DMS53 treated with DMSO at 0.1 percent for 48 hours (cell line): ENCODE measurements around the gene HAND1.
"Not testable (repeated sequence)": the region's sequence is repeated elsewhere in the genome, so short reads cannot be mapped to it uniquely, and the experiment has no call there.

Experiments
- DNase-seq: peaks from one replicate; lab custom pipeline; 2025; ENCODE audit not compliant: unreplicated experiment; lab: John Stamatoyannopoulos, UW

Gene HAND1

DNA sequence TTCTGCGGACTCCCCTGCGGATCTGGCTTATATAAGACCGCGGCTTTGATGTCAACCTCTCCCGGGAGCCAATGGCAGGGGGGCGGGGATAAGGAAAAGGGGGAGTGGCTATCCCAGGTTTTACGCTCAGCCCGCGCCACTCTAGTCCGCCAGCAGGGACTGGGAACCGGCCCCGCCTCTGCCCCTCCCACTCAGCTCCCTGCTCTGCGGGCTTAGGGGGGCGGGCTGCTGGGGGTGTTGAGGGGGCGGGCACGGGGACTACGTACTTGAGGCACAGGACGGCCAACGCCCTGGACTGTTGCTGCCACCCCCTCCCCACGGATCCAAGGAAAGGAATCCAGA, at the start of gene HAND1:
Gene HAND1, minus strand, starts transcription at position 4 of the 342 bp plus-strand sequence. CDS start 219 bp downstream, outside the sequence.
- peak; percentile 57 for DNase-seq

DNA sequence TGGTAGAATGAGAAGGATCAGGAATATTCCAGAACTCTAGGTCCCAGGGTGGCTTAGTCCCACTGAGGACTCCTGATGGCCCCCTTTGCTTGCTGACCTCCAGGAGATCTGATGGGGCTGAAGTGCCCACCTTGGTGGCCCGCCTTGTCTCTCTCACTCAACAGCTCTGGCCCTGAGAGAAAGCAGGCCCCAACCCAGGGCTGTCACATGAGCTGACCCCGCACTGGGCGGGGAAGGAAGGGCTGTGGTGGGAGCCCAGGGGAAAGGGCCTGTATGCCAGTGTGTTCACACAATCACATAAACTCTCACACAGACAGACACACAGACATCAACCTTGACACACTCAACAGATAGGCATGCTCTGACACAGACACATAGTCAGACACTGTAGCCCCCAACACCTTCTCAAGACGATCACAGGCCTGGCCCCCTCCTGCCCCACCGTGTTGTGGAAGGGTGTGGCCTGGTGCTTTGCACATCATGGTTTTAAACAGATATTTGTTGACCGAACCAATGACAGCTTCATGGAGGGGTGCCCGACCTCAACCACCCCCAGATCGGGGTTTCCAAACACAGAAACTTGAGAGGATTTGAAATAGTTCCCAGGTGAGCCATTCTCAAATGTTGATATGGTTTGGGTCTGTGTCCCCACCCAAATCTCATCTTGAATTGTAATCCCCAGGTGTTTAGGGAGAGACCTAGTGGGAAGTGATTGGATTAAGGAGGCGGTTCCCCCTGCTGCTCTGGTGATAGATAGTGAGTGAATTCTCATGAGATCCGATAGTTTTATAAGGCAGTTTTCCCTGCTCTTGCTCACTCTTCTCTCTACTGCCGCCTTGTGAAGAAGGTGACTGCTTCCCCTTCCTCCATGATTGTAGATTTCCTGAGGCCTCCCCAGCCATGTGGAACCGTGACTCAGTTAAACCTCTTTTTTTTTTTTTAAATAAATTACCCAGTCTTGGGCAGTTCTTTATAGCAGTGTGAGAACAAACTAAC, 48.5 kb upstream of the HAND1 start:
- no peak for DNase-seq

DNA sequence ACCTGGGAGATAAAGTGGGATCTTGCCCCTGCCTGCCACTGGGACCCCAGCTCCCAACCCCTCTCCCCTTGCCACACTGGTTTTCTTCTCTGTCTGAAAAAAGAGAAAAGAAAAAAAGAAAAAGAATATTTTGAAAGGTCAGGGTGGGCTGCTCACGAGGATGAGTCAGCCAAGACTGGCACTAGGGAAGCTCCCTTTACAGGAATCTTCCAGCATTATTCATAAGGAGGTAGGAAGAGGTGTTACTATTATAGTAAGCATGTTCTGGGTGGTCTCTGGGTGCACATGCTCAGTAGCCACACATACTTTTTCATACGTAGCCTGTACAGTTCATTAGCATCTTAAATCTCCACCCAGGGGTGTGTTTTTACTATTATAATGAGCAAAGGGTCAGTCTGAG, 46.8 kb upstream of the HAND1 start:
- DNase-seq, result no peak

DNA sequence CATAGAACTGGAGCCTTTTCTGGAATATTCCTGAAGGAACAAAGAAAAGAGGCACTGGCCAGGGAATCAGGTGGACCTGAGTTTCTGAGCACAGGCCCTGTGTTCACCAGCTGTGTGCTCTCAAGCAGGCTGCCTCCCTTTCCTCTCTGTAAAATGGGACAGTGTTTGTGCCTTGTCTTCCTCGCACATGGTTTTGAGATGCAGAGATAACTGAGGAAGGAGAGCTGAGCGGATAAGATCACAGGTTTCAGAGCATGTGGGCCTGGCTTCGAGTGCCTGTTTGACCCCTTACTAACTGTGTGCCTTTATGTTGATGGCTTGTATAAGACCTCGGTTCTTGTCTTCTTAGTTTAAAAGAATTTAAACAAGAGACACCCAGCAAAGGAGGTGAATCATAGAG, 46.2 kb upstream of the HAND1 start:
- no peak for DNase-seq

DNA sequence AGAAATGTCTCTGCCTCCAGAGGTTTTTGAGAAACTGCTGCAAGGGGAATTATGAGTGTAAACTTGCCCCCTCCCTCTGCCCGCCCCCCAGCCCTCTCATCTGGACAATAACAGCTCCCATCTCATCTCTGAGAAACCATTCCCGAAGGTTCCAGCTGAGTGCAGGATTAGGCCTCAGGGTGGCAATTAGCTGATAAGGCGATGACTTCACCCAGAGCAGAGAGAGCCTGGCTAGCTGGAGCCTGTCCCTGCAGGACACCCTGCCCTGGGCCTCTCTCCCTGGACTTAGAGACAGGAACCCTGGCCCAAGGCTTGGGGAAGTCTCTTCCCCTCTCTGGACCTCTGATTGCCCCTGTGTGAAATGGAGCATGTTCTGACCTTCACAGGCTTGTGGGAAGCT, 45.7 kb upstream of the HAND1 start:
- no peak for DNase-seq

DNA sequence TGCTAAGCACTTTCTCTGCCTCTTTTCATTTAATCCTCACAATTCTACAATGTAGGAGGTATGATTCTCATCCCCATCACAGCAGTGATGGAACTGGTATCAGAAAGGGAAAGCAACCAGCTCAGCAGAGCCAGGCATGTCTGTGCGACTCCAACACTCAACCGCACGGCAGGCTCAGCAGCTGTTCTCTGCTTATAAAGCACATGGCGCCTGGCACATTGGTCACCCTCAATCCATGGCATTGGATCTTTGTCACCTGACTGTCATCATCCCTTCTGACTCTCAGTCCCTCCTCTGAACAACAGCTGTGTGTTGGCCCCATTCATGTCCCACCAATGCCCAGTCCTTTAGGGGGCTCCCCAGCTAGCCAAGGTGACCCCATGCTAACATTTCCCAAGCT, 45.1 kb upstream of the HAND1 start:
- DNase-seq, result no peak

DNA sequence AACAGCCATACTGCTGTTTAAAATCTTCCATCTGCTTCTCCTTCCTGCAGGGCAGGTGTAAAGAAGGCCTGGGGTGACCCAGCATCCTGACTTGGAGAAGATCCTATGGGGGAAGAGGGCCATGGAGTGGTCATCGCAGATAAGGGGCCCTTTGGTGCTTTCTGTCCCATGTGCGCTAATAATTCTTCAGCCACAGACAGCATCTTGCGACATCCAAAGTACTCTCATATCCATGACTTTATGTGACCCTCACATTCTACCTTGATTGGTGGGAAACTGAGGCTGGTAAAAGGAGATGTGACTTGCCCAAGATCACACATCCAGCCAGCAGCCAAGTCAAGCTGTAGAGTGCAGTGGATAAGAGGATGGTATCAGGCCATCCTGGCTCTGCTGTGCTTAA, 44.3 kb upstream of the HAND1 start:
- DNase-seq, result no peak

DNA sequence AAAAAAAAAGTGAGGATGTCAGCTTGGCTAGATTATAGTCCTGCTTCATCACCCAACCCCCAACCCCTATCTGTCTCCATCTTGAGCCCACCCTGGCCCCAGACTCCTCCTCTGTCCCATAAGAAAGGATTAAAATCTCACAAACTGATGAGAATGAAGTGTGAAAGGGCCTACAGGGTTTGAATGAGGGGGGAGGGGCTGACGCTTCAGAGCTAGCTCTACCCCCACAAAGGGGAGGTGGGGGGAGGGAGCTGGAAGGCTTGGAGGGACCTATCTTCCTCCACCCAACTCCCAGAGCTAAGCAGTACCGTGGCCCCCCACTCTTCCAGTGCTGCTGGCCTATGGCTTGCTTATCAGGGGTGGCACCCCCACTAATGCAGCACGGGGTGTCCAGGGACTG, 43.7 kb upstream of the HAND1 start:
- no peak for DNase-seq

DNA sequence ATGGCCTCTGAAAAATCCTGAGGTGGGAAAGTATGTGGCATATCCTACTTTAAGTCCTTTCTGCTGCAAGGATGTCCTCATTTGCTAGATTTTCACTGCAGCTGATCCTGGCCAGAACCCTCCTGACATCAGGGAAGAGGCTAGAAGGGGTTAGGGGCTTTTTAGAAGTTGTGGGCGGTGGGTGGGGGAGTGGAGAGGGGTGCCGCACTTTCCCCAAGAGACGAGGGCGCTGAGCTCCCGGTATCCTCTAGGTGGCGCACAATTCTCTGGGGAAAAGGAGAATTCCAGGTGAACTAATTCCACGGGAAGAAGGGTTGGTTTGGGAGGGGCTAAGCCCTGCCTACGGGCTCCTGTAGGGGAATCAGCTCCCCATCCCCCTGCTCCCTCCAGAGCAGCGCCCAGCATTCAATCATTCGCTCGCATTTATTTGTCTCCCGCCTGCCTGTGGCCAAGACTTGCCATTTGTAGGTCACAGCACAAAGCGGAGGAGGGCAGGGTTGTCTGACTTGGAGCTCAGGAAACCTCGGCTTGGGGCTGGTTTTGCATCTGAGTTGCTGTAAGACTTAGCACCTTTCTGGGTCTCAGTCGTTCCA, 42.9 kb upstream of the HAND1 start:
- peak; percentile 50 for DNase-seq

DNA sequence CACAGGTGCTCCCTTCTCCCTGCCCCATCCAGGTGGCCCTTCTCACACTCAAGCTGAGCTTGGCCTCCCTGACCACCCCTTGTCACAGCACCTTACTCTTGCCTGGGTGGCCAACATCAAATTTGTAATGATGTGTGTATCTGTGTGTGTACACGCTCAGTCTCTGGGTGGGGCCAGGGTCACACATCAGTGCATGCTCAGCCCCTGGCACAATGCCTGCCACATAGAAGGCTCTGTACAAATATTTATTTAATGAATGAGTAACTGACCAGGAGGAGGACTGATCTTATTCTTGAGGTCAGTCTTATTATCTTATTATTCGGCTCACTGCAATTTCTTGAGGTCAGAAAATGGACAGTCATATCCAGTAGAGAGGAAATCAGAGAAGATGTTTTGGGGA, 41.3 kb upstream of the HAND1 start:
- peak; percentile 72 for DNase-seq

DNA sequence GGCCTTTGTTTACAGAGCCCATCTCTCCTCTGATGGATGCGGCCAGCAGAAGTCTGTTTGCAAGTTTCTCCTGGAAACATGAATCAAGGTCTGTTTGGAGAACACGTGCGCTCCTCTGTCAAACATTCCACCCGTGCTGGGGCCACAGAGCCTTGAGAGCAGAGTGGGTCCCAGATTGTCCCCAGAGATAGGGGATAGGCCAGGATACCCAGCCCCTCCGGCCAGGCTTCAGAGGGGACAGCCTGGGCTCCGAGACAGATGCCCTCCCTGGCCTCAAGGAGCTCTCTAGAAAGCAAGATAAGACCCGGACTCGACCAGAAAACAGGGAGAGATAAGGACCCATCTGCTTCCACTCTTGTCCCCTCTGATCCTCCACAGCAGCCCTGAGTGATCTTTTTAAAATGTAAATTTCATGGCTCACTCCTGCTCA, 40.4 kb upstream of the HAND1 start:
- DNase-seq, result no peak

DNA sequence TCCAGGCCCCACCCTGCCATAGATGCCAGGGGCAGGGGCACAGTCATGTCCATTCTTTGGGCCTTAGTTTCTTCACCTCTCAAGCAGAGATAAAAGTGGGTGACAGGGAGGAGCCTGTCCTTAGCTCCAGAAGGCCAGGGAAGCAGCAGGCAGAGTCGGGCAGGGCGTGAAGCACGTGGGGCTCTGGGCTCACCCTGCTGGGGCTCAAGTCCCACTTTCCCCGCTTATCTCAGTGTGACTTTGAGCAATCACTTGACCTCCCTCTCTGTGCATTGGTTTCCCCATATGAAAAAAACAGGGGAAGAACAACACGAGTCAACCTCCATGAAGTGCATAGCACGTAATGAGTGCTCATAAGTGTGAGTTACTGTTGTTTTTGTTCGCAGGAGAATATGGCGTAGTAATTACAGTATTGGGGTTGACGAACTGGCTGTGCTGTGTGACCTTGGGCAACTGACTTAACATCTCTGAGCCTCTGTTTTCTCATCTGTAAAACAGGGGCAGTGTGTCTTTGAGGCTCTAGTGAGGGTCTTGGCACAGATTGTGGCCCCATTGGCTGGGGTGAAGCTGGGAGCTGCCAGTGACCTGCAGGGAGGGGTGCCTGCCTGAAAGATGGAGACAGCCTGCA, 39.9 kb upstream of the HAND1 start:
- no peak for DNase-seq

DNA sequence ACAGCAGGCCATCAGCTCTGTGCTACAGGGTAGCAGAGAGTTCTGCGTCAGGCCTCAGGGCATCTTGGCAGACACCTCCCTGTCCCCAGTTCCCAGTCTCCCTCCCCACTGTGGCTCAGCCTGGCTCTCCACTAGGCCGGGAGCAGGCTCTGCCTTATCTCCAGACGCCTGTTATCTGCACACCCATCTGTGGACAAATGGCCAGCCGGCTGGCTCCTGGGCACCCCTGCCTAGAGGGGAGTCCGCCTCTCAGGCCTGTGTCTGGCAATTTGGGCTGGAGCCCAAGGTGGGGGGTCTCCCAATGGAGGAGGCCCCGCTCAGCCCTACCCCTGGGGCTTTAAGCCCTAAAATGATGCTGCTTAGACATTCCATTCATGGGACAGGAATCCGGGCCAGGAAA, 39.2 kb upstream of the HAND1 start:
- no peak for DNase-seq

DNA sequence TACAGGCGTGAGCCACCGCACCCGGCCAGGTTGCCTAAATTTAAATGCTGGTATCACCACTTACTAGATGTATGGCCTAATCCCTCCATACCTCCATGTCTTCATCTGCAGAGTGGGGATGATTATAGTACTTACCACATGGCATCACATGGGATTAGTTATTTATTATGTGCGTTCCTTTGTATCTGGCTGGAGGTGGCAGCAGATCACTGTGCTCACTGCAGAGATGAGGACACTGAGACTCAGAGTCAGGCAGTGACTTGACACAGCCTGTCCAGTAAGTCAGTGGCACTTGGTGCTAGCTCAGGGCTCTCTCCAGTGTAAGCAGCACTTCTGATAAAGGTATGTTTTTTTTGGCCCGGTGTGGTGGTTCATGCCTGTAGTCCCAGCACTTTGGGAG, 38.4 kb upstream of the HAND1 start:
- DNase-seq, result no peak

DNA sequence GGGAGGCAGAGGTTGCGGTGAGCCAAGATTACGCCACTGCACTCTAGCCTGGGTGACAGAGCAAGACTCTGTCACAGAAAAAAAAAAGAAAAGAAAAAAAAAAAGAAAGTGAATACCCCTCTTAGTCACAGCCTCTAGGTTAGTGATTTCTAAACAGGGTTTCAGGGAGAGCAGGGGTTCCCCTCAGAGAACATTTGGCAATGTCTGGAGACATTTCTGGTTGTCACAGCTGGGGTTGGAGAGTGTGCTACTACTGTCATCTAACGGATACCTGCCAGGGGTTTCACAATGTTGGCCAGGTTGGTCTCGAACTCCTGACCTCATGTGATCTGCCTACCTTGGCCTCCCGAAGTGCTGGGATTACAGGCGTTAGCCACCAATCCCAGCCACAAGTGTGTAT, 37.5 kb upstream of the HAND1 start:
- DNase-seq, result not testable (repeated sequence)

DNA sequence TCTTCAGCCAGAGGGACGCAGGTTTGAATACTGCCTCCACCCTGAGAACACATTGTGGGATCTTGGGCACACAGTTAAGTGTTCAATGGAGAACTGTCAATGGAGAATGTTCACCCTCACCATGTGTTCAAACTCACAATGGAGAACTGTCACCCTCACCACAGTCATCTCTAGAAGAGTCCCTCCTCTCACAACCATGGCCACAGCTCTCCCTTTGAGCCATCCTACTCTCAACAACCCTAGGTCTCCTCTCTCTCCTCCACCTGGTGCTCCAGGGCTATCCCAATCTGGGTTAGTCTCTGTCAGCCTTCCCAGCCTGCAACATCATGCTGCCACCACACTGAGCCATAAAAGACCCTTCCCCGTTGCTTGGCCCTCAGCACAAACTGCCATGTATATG, 36.3 kb upstream of the HAND1 start:
- no peak for DNase-seq

DNA sequence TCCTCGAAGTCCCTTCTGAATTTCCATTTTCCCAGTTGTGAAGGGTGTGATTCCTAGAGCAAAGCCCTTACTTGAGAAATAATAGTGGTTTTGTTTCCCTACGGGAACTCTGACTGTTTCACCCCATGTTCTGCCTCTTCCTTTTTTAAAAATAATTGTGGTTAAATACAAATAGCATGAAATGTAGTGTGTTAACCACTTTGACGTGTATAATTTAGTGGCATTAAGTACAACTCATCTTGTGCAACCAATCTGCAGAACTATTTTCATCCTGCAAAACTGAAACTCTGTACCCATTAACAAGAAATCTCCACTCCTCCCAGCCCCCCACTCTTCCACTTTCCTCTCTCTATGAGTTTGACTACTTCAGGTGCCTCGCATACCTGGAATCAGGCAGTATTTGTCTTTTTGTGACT, 35.6 kb upstream of the HAND1 start:
- no peak for DNase-seq

DNA sequence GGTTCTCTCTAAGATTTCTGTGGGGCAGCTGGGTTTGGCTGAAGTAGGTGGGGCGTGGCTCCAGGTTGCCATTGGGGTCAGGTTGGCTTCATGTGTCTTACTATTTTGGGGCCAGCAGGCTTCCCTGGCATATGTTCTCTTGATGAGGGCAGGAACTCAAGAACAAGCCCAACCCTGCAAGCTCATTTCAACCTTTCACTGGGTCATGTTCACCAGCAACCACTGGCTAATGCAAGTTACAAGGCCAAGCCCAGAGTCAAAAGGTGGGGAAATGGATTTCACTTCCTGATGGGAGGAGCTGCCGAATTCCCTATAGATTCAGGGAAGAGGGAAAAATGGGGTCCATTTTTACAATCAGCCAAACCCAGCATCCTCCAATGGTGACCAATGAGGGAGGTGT, 34.0 kb upstream of the HAND1 start:
- no peak for DNase-seq

DNA sequence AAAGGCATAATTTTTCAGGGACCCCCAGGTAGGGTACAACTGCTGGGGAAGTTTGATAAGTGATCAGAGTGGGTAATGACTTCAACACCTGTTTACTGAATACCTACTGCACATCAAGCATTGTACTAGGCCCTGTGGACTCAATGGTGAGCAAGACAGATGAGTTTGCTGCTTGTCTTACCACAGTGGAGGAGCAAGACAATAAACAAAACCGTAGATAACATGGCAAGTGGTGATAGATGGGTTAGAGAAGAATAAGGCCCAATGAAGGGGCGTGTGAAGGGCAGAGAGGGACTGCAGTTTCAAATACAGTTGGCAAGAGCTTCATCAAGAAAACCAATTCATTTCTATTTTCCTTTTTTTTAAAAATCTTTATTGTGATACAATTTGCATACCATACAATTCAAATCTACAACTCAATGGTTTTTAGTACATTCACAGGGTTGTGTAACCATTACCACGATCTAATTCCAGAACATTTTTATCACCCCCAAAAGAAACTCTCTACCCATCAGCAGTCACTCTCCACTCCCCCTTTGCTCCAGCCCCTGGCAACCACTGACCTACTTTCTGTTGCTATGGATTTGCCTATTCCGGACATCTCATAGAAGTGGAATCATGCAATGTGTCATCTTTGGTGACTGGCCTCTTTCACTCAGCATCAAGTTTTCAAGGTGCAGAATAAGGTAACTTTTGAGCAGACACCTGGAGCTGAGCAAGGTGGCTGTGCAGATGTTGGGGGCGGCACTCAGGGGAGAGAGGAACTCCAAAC, 31.9 kb upstream of the HAND1 start:
- no peak for DNase-seq

DNA sequence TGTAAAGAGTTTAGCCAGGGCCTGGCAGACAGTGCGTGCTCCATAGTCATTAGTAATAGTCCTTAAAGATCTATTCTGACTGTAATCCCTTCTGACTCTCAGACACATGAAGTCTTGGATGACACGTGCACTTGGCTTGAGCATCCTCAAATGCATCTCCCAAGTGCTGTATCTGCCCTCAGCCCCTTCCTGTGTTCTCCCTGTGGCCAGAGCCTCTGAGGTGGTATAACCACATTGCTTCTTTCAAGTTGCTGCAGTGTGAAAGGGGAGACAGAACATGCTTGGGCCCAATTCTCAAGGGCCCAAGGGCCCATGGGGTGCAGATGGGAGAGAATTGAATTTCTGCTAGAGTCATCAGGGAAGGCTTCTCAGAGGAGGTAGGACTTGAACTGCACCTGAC, 30.1 kb upstream of the HAND1 start:
- no peak for DNase-seq

DNA sequence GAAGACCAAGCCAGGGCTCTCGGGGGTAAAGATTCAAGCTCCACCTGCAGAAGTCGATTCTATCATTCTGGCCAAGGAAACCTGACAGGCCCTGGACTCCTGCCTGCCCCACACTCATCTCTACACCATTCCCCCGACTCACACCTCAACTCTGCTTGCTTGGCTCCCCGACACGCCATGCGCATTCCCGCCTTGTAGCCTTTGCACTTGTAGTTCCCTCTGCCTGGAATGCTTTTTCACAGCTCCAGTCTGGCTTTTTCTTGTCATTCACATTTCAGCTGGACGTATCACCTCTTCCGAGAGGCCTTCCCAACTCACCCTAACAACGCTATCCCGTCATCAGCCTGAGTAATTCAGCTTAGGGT, 28.7 kb upstream of the HAND1 start:
- no peak for DNase-seq
